B cell (primary cell): ENCODE results near the gene MATR3.

Source experiments
- EZH2 ChIP-seq: IDR thresholded peaks from 2 replicates; pipeline ENCODE4 v1.6.1; 2012; ENCODE audit warnings: borderline replicate concordance, low read depth, mild to moderate bottlenecking, moderate library complexity, low read length; ENCODE audit not compliant: insufficient read depth, poor library complexity, severe bottlenecking
- TF ChIP-seq, protein P1 (sequence below): fragments of 200-600 bp; IDR thresholded peaks from one replicate; pipeline ENCODE4 v1.8.0; 2022; ENCODE audit warnings: antibody characterized with exemption, mild to moderate bottlenecking

DNA sequence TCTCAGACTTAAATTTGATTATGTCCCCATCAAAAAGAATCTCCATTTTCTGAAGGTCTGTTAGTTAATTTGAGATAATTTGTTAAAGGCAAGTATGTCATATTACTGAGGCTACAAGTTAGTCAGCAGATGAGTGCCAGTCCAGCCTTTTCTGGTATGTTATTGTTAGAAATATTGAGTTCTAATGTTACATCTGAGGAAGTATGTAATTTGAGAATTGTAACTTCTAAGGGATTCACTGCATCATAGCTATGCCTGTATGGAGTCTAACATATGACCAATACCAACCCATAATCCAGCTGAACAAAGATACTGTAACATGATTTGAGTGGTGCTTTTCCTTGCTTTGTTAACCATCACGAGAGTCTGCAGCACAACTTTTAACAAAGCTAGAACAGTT, 75.6 kb downstream of the MATR3 start:
- TF ChIP-seq, protein P1, sequence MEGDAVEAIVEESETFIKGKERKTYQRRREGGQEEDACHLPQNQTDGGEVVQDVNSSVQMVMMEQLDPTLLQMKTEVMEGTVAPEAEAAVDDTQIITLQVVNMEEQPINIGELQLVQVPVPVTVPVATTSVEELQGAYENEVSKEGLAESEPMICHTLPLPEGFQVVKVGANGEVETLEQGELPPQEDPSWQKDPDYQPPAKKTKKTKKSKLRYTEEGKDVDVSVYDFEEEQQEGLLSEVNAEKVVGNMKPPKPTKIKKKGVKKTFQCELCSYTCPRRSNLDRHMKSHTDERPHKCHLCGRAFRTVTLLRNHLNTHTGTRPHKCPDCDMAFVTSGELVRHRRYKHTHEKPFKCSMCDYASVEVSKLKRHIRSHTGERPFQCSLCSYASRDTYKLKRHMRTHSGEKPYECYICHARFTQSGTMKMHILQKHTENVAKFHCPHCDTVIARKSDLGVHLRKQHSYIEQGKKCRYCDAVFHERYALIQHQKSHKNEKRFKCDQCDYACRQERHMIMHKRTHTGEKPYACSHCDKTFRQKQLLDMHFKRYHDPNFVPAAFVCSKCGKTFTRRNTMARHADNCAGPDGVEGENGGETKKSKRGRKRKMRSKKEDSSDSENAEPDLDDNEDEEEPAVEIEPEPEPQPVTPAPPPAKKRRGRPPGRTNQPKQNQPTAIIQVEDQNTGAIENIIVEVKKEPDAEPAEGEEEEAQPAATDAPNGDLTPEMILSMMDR: no peak
- TF ChIP-seq EZH2: no peak
